Kidney glomerular epithelial cell (primary cell): ENCODE results near the gene IL1B.

Experiments
- DNase-seq: peaks from one replicate; lab custom pipeline; 2025; lab: John Stamatoyannopoulos, UW

Gene IL1B

GRCh38 chr2:112829101-112829960 is 7.2 kb downstream of the IL1B start:
- DNase-seq = no peak

GRCh38 chr2:112828251-112828691 is 8.3 kb downstream of the IL1B start:
- no peak for DNase-seq

DNA sequence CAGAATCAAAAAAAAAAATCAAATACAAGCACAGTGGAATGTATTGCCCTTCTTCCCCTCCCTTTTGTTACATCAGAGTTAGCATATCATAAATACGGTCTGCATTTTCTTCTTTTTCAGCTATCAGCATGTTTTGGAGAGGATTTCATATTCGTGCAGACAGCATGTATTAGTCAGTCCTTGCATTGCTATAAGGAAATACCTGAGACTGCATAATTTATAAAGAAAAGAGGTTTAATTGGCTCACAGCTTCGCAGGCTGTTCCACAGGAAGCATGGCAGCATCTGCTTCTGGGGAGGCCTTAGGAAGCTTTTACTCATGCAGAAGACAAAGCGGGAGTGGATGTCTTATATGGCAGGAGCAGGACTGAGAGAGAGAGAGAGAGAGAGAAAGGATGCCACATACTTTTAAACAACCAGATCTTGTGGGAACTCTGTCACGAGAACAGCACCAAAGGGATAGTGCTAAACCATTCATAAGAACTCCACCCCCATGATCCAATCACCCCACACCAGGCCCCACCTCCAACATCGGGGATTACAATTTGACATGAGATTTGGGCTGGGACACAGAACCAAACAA is 8.9 kb downstream of the IL1B start:
- DNase-seq = no peak

GRCh38 chr2:112827009-112827408 is 9.6 kb downstream of the IL1B start:
- DNase-seq = no peak

DNA sequence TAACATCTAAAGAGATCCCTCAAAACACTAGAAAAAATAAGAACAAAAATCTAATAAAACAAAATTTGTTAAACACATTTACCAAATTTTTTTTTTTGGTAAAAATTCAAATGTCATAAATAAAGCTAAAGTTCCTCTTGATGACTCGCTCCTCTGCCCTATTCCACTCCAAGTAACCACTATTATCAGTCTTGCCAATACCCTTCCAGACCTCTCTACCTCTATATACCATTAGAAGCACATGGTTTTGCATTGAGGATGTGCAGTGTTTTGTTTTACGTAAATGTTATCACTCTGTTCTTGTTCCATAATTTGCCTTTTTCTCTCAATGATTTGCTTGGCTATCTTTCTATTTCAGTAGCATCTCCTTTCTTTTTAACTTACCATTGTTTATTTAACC is 10.9 kb downstream of the IL1B start:
- no peak for DNase-seq

GRCh38 chr2:112824694-112825085 is 11.9 kb downstream of the IL1B start:
- DNase-seq = no peak

GRCh38 chr2:112821682-112822081 is 14.9 kb downstream of the IL1B start:
- no peak for DNase-seq

DNA sequence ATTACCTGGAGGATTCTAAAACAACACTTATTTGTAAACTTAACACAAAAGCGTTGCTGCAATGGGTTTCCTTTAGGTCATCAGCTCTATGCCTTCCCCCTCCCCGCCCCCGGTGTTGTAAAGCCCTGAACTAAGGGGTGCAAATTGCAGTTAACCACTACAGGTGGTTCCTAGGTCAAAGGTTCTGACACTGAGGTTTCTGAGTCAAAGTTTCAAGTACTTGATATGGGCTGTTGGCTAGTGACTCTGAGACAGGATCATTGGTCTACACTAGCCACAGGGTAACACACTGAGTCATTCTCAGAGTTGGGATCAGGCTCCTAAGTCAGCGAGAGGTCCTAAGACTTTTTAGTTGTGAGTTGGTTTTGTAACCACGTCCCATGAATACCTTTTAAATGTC is 15.4 kb downstream of the IL1B start:
- DNase-seq = no peak

GRCh38 chr2:112820343-112820742 is 16.2 kb downstream of the IL1B start:
- no peak for DNase-seq

GRCh38 chr2:112819081-112819480 is 17.5 kb downstream of the IL1B start:
- DNase-seq = no peak

DNA sequence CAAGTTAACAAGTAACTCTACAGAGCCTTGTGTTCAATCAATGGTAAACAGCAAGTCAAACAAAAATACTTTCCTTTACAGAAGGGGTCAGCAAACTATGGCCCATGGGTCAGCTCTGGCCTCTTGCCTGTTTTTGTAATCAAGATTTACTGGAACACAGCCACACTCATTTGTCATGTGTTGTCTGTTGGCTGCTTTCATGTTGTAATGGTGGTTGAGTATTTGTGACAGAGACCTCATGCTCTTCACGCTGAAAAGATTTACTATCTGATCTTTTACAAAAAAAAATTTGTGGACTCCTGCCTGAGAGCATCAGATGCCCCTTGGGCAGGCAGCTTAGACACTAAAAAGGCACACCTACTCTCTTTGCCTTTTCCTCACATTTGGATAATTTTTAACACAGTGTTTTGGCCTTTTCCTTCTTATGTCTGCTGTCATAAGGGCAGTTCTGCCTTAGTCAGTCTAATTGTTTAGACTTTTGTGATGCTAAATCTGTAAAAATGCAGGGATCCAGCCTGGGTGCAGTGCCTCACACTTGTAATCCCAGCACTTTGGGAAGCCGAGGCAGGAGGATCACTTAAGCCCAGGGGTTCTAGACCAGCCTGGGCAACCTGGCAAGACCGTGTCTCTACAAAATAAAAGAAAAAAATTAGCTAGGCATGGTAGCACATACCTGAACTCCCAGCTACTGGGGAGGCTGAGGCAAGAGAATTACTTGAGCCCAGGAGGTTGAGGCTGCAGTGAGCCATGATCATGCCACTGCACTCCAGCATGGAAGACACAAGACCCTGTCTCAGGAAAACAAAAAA is 18.3 kb downstream of the IL1B start:
- peak; percentile 15 for DNase-seq

DNA sequence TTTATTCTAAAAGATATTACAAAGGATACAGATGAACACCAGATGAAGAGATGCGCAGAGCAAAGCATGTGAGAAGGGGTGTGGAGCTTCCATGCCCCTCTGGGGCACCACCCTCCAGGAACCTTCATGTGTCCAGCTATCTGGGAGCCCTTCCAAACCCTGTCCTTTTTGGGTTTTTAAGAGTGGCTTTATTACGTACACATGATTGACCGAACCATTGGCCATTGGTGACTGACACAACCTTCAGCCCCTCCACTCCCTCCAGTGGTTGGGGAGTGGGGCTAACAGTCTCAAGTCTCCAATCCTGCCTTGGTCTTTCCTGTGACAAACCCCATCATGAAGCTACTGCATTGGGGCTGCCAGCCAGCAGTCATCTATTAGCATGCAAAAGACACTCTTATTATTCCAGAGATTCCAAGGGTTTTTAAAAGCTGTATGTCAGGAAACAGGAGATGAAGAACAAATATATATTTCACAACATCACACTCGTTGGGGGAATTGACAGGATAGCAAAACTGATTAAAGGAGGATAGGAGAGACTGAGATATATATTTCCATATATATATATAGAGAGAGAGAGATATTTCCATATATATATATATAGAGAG is 19.4 kb downstream of the IL1B start:
- no peak for DNase-seq

DNA sequence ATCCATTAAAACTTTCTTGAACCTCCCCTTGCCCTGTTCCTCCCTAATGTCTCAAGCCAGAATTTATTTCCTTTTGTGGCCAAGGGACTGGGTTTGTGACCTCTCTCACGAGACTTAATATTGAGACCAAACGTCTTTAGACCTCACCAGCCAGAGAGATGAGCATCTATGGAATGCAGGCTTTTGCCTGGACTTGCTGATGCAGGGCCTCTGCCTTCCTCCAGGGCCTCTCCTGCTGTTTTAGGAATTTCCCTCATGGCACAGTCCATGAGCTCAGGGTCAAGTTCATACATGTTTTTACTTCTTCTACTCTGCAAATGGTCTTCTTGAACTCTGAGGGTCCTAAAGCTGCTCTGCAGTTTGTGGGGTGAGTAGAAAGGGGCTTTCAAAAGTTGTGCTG is 22.3 kb downstream of the IL1B start:
- peak; percentile 34 for DNase-seq

- DNase-seq = no peak
These were observed 23.2 kb downstream of the IL1B start for GRCh38 chr2:112813280-112813966.

DNA sequence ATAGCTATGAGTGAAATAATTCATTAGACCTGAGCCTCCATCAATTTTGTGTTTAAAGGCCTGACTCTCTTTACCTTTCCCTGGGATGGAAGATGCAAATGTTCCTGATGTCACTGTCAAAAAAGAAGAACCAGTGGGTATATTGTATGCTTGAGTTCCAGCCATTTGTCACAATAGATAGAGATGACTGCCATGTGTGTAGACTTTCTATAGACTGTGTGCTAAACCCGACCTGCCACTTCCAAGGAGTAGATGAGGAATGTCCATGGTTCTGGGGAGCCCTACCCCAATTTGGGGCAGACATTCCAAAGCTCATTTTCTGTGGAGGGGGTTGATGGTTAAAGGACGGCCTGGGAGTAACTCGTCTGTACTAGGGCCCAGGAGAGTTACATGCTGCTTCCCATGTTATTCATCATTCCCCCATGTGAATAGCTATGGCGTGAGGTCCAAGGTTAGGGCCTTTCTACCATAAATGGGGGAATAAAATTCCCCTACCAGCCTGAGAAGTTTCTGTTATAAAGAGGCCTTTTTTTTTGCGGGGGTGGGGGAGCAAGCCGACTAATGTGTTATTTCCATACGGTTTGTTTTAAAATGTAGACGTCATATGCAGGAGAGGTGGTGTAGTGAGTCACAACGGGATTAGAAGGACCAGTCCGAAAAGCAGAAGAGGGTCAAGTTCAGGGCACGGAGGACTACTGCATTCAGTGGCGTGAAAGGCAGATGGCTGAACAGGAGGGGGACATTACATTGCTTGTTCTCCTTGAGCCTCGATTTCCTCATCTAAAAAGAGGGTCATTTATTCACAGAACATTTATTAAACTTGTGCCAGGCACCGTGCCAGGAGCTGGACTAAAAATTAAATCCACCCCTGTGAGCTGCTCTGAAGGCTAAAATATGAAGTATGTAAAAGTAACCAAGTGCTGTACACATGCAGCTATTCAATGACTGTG is 24.0 kb downstream of the IL1B start:
- DNase-seq = no peak

- peak; percentile 48 for DNase-seq
These were observed 24.7 kb downstream of the IL1B start for GRCh38 chr2:112811841-112812306.

- DNase-seq = no peak
These were observed 25.2 kb downstream of the IL1B start for GRCh38 chr2:112811276-112811831.

GRCh38 chr2:112809112-112809511 is 27.5 kb downstream of the IL1B start:
- no peak for DNase-seq

DNA sequence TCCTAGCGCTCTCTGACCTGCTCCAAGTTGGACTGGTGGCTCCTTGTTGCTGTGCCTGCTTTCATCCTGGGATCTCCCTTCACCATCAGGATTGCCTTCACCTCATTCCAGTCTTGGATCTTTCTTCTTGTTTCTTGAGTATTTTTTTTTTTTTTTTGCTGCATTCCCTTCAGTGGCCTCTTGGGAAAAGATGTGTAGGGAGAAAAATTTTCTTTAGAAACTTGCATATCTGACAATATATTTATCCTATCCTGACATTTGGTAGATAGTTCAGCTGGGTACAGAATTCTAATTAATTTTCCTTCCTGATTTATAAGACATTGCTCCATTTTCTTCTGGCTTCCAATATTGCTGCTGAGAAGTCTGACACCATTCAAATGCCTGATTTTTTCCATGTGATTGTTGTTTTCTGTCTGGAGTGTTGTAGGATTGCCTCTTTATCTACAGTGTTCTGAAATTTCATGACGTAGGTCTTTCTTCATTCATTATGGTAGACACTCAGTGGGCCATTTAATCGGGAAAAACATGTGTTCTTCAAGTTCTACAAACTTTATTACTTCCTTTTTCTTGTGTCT is 29.3 kb downstream of the IL1B start:
- DNase-seq = no peak

- no peak for DNase-seq
These were observed 31.0 kb downstream of the IL1B start for GRCh38 chr2:112805542-112805941.
